ENCODE results near the gene C2CD2.

Gene C2CD2

DNA sequence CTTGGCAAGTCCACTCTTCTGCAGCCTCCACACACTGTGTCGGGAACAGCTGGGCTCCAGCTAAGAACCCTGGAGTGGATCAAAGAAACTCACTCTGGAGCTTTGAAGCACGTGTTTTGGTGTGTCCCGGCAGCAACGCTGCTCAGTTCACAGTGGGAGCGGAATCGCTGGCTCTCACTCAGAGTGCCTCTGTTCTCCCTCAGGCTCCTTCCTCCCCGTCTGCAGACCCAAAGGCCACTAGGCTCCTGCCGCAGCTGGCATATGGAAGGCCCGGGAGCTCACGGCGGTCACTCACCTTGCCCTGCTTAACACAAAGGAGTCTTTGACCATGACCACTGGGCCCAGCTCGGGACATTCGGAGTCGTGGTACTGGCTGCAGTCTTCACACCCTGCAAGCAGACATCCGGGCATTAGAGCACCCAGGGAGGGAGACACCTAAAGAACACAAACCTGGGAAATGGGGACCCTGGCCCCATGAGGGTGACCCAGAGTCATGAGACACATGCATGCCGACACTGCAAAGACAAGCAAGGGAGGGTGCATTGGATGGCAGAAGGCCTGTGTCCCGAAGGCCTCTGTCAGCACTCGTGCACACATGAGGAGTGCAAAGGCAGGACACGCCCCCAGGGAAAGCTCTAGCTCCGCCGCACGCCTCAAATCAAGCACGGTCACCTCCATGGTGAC lies 94.4 kb downstream of the C2CD2 start:
- no peak for DNase-seq

DNA sequence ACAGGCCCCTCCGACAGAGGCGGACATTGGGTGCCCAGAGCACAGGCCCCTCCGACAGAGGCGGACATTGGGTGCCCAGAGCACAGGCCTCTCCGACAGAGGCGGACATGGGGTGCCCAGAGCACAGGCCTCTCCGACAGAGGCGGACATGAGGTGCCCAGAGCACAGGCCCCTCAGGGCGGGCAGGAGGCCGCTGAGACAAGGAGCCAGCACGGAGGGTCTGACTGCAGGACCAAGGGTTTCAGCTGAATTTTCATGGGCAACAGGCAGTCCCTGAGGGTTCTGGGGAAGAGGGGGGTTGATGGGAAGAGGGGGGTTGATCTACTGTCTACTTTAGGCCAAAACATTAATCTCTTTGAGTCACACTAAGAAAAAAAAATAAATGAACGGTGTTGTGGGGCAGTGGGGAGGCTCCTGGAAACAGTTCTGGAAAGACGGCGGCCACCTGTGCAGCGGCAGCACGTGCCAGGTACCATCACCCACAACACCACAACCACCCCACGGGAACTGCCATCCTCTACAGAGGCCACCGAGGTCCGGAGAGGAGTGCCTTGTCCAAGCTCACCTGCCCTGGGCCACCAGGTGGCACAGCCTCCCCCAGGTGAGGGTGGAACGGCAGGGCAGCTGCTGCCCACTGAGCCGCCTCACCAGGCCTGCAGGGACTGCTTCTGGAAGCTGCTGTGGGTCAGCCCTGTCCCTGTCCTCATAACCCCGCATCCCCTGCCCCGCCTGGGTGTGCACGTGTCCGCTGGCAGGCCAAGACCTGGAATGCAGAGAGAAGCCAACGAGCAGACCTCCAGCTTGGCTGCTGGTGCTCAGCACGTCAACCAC lies 95.1 kb downstream of the C2CD2 start:
- DNase-seq, result no peak

DNA sequence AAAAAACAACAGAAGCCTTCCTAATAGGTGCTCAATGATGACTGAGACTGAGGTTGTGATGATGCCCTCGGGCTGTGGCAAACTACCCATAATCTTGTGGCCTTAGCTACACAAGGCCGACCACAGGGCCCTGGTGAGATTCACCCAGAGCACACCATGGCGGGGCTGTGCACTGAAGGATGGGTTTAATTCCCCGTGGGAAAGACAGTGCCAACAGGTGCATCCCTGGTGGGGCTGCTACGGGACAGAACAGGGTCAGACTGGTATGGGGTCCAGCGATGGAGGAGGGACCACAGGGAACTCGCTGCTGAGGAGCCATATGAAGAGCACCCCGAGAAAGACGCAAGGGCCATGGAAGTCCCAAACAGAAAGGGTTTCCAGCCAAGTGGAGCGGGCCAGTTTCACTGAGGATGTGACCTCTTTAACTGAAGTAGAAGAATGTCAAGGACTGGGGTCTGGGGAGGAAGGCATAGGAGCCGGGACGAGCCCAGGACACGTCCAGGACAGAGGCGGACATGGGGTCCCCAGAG lies 96.0 kb downstream of the C2CD2 start:
- DNase-seq, result no peak

DNA sequence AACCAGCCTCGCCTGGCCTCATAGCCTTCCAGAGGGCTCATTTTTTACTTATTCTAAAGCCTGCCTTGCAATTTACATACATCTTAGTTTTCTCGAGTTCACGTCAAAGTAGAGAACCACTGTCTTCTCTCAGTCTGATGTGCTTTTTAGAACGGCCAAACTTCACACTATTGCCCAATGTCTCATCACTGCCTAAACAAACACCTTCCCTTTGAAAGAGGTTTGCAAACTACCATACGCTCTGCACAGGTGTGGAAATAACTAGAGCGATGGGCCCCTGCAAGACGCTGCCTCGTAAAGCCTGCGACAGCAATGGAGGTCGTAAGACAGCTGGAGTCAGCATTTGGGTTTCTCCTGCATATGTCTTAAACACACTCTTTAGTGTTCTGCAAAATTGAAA lies 97.2 kb downstream of the C2CD2 start:
- no peak for DNase-seq

DNA sequence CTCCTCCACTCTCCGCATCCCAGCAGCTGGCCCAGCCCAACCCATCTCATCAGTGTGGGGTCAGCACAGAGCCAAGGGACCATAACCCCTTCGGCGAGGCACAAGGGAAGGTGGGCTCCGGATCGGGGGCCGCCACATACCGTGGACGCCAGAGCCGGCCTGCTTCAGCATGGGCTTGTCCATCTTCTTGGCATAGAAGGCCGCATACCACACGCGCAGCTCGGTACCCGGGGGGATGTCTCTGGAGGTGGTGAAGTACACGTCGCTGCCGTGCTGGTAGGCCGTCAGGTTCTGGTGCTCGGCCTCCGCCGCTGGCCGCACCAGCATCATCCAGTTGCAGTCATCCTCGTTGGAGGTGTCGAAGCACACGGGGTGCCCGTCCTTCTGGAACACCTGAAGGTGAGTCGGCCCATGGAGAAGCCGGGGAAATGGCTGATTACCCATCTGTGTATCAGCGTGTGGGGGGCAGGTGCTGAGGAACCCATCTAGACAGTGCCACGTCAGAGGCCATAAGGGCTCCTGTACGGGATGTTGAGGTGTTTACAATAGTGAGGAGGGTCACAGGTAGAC lies 99.3 kb downstream of the C2CD2 start:
- no peak for DNase-seq

DNA sequence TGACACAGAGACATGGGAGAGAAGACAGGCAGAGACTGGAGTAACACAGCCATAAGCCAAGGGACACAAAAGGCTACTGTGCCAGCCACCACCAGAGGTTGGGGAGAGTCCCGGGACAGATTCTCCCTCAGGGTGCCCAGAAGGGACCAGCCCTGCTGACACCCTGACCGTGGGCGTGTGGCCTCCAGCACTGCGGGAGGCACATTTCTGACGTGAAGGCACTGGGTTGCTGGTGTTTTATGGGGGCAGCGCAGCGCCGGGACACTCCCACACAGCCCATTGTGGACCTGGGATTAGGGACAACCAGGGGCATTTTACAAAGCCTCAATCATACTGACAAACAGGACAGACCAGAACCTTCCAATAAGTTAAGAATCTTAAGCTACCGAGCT lies 100.9 kb downstream of the C2CD2 start:
- no peak for DNase-seq

DNA sequence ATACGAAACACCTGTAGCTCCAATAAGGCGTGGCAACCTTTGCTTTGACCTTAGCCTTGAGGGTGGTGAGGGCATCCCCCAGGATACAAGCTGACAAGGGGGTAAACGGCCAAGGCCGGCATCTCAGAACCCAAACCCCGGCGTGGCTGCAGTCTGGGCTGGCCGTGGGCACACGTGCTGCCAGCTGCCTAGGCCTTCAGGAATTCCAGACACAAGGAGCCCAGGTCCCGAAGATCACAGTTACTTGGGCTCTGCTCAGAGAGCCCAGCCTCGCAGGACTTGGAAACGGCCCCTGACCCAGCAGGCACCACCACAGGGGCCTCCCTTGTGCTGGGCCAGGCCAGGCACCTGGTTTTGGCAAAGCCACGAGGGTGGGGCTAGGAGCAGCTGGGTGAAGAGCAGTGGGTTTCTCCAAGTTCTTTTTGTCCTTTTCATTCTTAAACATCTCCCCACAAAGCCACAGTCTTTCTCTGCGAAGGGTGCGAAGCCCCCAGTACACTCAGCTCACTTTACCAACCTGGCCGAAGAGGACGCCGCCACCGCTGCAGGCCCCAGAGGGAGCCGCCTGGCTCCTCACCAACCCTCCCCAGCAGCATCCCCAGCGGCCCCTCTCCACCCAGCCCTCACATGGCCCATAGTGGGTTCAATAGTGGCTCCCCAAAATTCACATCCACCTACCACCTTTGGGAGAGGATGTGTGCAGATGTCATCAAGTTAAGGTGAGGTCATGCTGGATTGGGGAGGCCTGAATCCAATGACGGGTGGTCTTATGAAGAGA lies 101.5 kb downstream of the C2CD2 start:
- DNase-seq, result no peak

DNA sequence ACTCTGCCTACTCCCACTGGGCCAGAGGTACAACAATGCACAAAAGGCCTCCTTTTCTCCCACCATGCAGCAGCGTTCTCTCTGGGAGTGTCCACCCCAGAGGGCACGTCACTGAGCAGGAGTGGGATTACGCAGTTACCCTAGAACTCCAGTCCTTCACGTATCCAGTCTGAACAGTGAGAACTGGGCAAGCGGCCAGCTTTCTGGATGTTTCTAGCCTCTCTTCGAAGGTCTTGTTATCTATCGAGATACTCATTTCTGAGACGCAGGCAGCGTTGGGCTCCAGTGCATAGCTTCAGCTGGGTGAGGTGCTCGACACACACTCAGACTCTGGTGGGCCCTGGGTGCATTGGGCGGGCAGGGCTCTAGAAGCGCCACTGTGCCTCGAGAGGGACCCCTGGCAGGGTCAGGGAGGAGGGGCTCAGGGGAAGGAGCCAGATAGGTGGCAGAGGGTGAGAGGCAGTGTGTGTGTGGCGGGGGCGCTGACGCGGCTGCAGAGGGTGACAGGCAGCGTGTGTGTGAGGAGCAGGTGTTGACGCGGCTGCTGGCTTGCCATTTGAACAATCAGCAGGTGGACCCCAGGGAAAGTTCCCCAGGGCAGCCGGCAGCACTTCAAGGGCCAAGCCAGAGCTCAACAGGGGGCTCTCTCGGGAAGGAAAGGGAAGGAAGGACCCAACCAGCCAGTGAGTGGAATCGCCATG lies 102.6 kb downstream of the C2CD2 start:
- DNase-seq, result no peak

DNA sequence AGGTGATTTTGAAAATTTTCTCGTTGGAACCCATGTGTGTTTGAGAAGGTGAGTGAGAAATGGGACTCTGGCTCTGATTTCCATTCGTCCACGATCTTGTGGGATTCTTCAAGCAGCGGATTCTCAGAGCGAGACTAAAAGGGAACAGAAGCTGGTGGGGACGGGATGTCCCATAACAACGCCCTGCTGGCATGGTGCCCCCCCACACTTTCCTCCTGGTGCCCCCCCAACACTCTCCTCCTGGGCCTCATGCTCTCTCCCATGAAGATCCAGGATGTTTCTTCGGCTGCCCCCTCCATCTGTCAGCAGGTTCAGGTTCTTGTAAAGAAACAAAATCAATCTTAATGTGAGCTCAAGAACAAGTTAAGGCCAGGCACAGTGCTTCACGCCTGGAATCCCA lies 103.7 kb downstream of the C2CD2 start:
- DNase-seq, result no peak

DNA sequence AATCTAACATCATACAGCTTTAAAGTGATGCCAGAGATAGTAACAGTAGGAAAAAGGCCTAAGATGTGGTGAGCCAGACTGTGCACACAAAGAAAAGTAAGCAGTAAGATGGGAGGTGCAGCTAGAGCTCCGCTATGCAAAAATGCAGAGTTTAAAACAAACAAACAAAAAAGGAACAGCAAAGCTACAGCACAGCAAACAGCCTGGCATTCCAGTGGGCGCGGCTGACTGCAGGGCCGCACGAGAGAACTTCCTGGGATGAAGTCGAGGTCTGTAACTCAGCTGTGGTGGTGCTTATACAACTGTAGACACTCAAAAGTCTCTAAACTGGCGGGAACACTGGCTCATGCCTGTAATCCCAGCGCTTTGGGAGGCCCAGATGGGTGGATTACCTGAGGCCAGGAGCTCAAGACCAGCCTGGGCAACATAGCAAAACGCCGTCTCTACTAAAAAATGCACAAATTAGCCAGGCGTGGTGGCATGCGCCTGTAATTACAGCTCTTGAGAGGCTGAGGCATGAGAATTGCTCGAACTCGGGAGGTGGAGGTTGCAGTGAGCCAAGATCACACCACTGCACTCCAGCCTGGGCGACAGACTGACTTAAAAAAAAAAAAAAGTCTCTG lies 104.7 kb downstream of the C2CD2 start:
- DNase-seq, result no peak

DNA sequence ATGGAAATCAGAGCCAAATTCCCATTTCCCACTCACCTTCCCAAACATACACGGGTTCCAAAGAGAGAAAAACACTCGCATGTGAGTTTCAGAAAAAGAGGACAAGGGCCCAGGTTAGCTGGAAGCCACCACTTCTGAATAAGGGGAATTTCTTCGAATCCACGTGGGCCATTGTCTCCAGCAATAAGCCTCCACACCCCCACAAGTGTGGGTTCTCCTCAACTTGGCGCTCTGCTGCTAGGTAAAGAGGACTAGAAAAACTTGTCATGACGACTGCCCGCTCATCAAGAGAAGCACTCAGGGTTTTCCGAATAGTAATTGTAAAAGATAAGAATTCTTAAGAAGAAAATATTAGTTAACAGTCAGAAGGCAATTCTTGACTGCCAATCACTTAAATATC lies 105.3 kb downstream of the C2CD2 start:
- no peak for DNase-seq

DNA sequence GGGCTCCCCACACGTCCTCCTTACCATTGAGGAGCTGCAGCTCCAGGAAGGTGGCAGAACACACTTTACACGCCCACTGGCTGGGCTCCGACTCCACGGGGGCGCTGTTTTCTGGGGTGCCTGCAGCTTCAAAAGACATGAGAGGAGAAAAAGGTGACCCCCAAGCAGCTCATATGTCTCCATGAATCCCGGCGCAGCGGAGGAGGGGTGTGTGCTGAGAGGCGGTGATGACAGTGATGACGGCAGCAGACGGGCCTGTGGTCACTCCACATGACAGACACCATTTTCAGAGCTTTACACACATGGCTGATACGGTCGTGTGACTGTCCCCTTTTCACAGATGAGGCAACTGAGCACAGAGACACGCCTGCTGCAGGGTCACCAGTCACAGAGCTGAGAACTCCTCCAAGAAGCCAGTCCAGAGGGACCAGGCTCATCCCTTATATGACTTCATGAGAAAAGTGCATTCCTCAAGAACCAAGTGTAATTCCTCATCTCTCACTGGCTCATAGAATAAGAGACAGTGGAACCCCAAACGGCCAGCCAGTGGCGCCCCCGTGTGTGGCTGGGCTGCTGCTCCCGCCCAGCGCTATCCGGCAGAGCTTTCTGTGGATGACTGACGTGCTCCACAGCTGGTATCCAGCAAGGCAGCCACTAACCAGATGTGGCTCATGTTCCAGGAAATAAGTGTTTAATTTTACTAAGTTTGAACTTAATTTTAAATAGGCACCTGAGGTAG lies 106.6 kb downstream of the C2CD2 start:
- no peak for DNase-seq

DNA sequence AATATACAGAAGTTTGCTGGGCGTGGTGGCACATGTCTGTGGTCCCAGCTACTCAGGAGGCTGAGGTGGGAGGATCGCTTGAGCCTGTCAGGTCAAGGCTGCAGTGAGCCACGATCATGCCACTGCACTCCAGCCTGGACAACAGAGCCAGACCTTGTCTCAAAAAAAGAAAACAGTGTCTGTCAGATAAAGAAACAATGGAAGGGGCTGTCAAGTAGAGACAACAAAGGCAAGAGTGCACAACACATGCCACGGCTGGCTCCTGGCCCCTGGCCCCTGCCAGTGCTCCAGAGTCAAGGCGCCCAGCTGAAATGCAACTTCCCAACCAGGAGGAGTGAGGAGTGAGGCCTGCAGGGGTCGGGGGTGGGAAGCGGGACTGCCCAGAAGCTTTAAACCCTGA lies 107.3 kb downstream of the C2CD2 start:
- no peak for DNase-seq

DNA sequence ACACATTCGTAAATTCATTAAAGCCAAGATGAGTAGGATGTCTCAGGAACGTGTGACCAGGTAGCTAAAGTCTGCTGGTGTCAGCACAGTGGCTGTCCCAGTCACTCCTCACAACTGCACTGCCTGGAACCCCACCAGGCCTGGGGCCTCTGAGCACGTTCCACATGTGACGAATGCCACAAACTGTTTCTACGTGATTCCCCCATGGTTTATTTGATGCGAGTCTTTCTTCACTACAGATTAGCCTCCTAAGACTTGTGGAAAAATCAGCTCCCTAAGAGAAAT lies 107.8 kb downstream of the C2CD2 start:
- DNase-seq, result no peak

DNA sequence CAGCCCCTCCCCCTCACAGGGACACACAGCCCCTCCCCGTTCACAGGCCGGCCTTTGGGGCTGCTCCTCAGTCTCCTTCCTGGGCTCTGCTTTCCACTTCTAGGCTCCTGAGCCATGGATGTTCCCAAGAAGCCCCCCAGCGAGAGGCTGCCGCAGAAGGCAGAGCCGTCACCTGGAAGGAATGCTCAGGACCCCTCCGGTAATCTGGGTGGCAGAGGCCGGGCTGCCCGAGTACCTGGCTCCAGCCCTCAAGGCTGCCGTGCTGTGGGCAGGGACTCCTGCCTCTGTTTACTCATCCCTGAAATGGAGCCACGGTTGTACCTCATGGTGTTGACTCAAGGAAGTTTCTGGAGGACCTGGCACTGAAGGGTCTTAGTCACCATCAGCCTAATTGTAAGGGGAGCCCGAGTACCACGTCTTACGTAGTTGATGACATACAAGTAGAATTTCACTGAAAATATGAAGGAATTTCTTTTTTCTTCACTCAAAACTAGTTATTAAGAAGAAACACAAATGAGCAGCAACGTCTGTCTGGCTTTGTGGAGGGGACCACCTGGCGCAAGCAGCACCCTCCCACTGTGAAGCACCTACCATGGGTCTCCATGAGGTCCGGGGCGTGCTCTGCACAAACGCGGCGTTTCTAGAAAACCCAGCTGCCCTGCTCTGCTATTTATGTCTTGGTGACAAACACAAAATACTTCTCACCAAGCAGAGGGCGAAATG lies 108.3 kb downstream of the C2CD2 start:
- DNase-seq, result no peak

DNA sequence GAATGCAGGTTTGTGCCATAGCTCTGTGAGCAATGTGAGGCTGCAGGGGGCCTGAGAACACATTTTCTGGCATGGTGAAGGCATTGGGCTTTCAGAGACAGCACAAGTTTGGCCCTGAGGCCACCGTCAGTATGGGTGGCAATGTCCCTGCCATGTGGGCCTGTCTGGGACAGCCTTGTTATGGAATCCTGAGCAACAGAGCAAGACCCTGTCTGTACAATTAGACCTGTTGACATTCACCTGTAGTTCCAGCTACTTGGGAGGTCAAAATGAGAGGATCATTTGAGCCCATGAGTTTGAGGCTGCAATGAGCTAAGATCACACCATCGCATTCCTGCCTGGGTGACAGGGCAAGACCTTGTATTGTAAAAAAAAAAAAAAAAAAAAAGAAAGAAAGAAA lies 110.2 kb downstream of the C2CD2 start:
- DNase-seq, result no peak

DNA sequence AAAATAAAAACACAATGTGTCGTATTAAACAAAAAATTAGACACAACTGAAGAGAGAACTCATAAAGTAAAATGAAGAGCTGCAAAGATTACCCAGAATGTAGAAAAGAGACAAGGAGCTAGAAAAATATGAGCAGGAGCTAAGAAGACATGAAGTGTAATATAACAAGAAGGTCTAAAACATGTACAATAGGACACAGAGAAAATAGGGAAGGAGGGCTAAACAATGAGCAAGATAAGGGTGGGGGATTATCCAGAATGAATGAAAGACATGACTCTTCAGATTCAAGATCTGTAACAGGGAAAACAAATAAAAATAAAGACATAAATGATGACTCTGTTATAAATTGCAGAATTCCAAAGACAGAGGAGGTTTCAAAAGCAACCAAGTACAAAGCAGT lies 112.9 kb downstream of the C2CD2 start:
- DNase-seq, result no peak

DNA sequence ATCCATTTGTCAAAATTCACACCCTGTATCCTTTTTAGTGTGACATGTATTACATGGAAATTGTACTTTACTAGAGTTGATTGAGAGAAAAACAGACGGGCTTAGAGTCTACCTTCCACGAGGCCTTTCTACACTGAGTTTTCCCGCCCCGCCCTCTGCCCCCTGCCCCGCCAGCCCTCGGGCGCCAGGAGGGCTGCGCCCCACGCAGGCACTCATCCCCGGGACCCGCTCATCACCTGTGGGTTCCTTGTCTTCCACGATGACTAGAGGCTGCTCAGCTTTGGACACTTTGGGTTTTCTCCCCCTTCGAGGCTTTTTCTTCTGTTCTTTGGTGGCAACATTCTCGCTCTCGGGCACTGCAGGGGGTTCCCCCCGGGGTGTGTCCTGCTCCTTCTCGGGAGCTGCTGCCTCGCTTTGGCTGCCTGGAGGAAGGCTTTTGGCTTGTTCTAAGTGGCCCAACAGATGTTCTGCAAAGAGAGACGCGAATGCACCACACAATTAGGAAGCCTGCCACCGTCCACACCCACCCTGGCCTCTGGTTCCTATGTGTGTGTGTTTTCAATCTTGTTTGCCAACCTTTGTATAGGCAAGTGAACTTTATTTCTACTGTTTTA lies 114.3 kb downstream of the C2CD2 start:
- DNase-seq, result no peak

DNA sequence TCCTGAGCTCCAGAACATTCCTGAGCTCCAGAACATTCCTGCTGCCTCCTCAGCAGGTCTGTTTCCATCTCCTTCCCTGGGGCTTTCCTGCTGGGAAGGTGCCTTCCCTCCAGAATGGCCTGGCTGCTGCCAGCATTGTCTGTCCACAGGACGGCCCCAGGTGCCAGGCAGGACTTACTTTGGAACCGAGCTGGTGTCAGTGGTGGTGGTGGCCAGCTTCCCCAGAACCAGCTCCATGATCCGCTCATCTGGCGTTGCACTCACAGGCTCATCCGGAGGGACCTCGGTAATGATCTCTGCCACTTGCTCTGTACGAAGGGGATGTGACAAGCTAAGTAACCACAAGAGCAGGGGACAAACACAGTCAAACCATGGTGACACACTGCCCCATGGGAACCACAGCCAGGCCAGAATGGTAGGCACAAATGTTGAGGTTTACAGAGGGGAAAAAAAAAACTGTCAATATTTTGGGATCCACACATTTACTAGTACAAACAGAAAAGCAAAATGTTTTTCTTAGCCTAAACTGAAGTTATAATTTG lies 116.0 kb downstream of the C2CD2 start:
- DNase-seq, result no peak
